ENCODE data around the gene CRYL1. TPM values are rescaled to one million over a fixed set of nuclear protein-coding genes. Genes with fewer than 3 reads are reported as not detected.
"Not testable (repeated sequence)": the region's sequence is repeated elsewhere in the genome, so short reads cannot be mapped to it uniquely, and the experiment has no call there.

Gene CRYL1
- total and polyA plus RNA-seq, 2 of the 8 experiments (the other 6 are each of a cell fraction or from before 2014, with no cell fraction given) = 1.9 to 6.4 TPM

DNA sequence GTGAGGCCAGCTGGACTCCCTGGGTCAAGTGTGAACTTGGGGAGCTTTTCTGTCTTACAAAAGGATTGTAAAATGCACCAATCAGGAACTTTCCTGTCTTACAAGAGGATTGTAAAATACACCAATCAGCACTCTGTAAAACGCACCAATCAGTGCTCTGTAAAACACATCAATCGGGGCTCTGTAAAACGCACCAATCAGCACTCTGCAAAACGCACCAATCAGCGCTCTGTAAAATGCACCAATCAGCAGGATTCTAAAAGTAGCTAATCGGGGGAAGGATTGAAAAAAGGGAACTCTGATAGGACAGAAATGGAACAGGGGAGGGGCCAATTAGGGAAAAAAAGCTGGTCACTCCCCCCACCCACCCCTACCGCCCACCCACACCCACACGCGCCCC, 91.4 kb downstream of the CRYL1 start:
- CTCF ChIA-PET (ENCODE audit: partially characterized antibody) = interaction anchor here (0.8 kb wide), 1 partner anchor 245 kb away, joined by 3 read pairs; no protein-coding TSS in a partner anchor
- not testable (repeated sequence) for H3K4me1 ChIP-seq (replicated peaks in 1 of 4; ENCODE audit: control insufficient read depth in 3 of 4, insufficient read depth in 4 of 4, low read length in 3 of 4); H3K27me3 ChIP-seq (replicated peaks in 1 of 4; ENCODE audit: control insufficient read depth in 3 of 4, extremely low read depth in 1 of 4, insufficient read depth in 3 of 4, low read length in 3 of 4); H2BK20ac ChIP-seq (ENCODE audit: low read length); H3K4me3 ChIP-seq (ENCODE audit: extremely low read depth in 1 of 4, insufficient read depth in 2 of 4, low read depth in 3 of 4, low read length in 4 of 4); H3K79me1 ChIP-seq (ENCODE audit: low read depth, low read length); H4K20me1 ChIP-seq (replicated peaks in 1 of 2; ENCODE audit: control insufficient read depth in 1 of 2, insufficient read depth in 2 of 2, low read length in 2 of 2); H2BK120ac ChIP-seq (replicated peaks; ENCODE audit: low read depth, low read length); H2BK5ac ChIP-seq (ENCODE audit: low read depth, low read length); DNase-seq (ENCODE audit: low read depth in 1 of 2, low spot score in 2 of 2); H3K23me2 ChIP-seq (ENCODE audit: low read depth, low read length); H2AK5ac ChIP-seq (ENCODE audit: low read depth, low read length); H3K79me2 ChIP-seq (ENCODE audit: control insufficient read depth in 1 of 2, insufficient read depth in 2 of 2, low read length in 2 of 2); H3K56ac ChIP-seq (replicated peaks; ENCODE audit: insufficient read length, low read depth, low read length); H3K9ac ChIP-seq (replicated peaks in 1 of 4; ENCODE audit: extremely low read depth in 1 of 4, low read depth in 3 of 4, low read length in 3 of 4); H3K9me3 ChIP-seq (ENCODE audit: insufficient read depth in 2 of 2, low read depth in 1 of 2, low read length in 1 of 2); H2BK15ac ChIP-seq (ENCODE audit: low read length); H3K4ac ChIP-seq (replicated peaks; ENCODE audit: insufficient read length, low read depth, low read length); H3K27ac ChIP-seq (ENCODE audit: low read depth, low read length); H3K14ac ChIP-seq (ENCODE audit: insufficient read length); H3K18ac ChIP-seq (ENCODE audit: extremely low read depth, low read length); H3K4me2 ChIP-seq (ENCODE audit: insufficient read depth in 1 of 2, low read depth in 2 of 2, low read length in 2 of 2); H4K91ac ChIP-seq (replicated peaks; ENCODE audit: insufficient read length, low read length); H2AFZ ChIP-seq (ENCODE audit: low read length); H3K36me3 ChIP-seq (ENCODE audit: control insufficient read depth in 2 of 4, insufficient read depth in 4 of 4, low read length in 3 of 4); H4K5ac ChIP-seq (ENCODE audit: insufficient read length, low read depth, low read length); H4K8ac ChIP-seq (ENCODE audit: extremely low read depth, insufficient read depth, low read length); H2BK12ac ChIP-seq (ENCODE audit: low read depth, low read length); FAIRE-seq; H3K23ac ChIP-seq (ENCODE audit: insufficient read length)
- POLR2A ChIA-PET (ENCODE audit: partially characterized antibody) = interaction anchor here (1.1 kb wide), 1 partner anchor 9 kb away, joined by 3 read pairs; no protein-coding TSS in a partner anchor
- 95% methylated on average over 9 of the region's 9 CpGs; no CpG with 5 or more reads in 1 of the 2 experiments for WGBS, 2 experiments (ENCODE audit: extremely low coverage in 1 of 2, insufficient coverage in 1 of 2, insufficient read length in 1 of 2, insufficient replicate concordance in 2 of 2, low coverage in 1 of 2, low lambda C conversion rate in 2 of 2, missing lambda C conversion rate in 1 of 2)
